LHCN-M2 (cell line): ENCODE results near the gene NCKAP5. TPM values are rescaled to one million over a fixed set of nuclear protein-coding genes. Genes with fewer than 3 reads are reported as not detected.

Experiments
- DNase-seq: peaks from one replicate; pipeline ENCODE4 v3.0.0-alpha.2; 2012; ENCODE audit warnings: low read depth
- total RNA-seq: library from RNA; depleted of rRNA; stranded (reverse); fragments of >200 nt; gene quantifications from 2 replicates; pipeline ENCODE4 v1.2.3, GENCODE V29; 2014

The NCKAP5 gene
- total RNA-seq, 1 experiment from 2014 or later = 0.40 TPM

GRCh38 chr2:132638313-132639040 lies 929.8 kb downstream of the NCKAP5 start:
- no peak for DNase-seq

DNA sequence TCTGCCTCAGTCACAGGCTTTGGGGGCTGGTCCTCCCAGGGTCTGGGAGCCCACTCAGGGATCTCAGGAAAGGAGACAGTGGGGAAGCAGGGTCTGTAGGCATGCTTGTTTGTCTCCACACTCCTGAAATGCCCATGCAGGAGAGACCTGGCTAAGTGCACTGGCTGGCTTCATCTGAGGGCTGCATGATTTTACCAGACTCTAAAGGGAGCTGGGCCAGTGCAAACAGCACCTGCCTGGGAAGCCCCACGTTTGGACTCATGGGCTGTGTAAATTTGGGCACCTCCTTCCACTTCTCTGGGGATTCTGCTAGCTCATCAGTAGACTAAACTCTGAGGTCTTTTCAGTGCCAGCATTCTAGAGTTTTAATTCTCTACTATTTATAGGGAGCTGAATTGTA lies 931.9 kb downstream of the NCKAP5 start:
- DNase-seq = no peak

- no peak for DNase-seq
Observed at GRCh38 chr2:132633635-132634034, 934.6 kb downstream of the NCKAP5 start.

- peak; percentile 39 for DNase-seq
Observed at GRCh38 chr2:132632000-132632649, 936.1 kb downstream of the NCKAP5 start.

- no peak for DNase-seq
Observed at GRCh38 chr2:132627536-132627935, 940.7 kb downstream of the NCKAP5 start.

GRCh38 chr2:132623096-132623839 lies 945.0 kb downstream of the NCKAP5 start:
- peak; percentile 55 for DNase-seq
